GM23248 (cell line): Measurements from ENCODE around the gene CALM1.

Experiments used
- EZH2 ChIP-seq: fragments of 200-600 bp; sonication (generic); IDR thresholded peaks from 2 replicates; pipeline ENCODE4 v1.6.1; 2018; ENCODE audit warnings: antibody characterized with exemption, mild to moderate bottlenecking; ENCODE audit not compliant: insufficient read depth, poor library complexity, severe bottlenecking
- EZH2phosphoT487 ChIP-seq: fragments of 200-600 bp; sonication (generic); IDR thresholded peaks from 2 replicates; pipeline ENCODE4 v1.6.1; 2018; ENCODE audit warnings: antibody characterized with exemption, moderate library complexity, mild to moderate bottlenecking, low read depth; ENCODE audit not compliant: insufficient read depth

DNA sequence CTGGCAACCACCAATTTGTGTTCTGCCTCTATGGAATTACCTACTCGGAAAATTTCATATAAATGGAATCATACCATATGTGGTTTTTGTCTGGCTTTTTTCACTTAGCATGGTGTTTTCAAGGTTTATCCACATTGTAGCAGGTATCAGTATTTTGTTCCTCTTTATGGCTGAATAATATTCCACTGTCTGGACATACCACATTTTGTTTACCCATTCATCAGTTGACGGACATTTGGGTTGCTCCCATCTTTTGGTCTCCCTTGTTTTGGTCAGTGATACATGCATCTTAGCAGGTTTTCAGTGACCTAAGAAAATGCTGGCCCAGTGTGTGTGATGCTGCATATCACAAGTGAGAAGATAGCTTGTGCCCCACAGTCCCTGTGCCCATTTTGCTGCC lies 21.2 kb downstream of the CALM1 start:
- TF ChIP-seq EZH2phosphoT487, result no peak
- no peak for TF ChIP-seq EZH2
